Keratinocyte (primary cell): ENCODE results near the gene TYROBP. TPM values are rescaled to one million over a fixed set of nuclear protein-coding genes. Genes with fewer than 3 reads are reported as not detected.

Experiments
- DNase-seq: peaks from one replicate; pipeline ENCODE4 v3.0.0-alpha.2; 2011; ENCODE audit warnings: low read depth, missing footprints, low spot score
- FAIRE-seq: peaks from 2 replicates; lab custom pipeline; 2011; peaks lifted over from hg19 to GRCh38; lab: Jason Lieb, UNC
- H2AFZ ChIP-seq: 2 replicates; pipeline ENCODE4 v1.6.0; 2012; ENCODE audit warnings: low read length, control low read depth, inconsistent platforms; ENCODE audit not compliant: control insufficient read depth
- H3K27ac ChIP-seq: 2 replicates; pipeline ENCODE4 v1.5.1; 2011; ENCODE audit warnings: low read length; ENCODE audit not compliant: control insufficient read depth, insufficient read depth
- H3K27me3 ChIP-seq: 3 replicates; pipeline ENCODE4 v1.6.0; 2011; ENCODE audit warnings: low read length; ENCODE audit not compliant: control insufficient read depth, insufficient read depth; ENCODE audit errors: extremely low read depth
- H3K36me3 ChIP-seq, 2 experiments: 2 replicates in 1 of 2; 3 replicates in 1 of 2; pipeline ENCODE4 v1.5.1; 2011; ENCODE audit warnings: low read length in 2 of 2, mild to moderate bottlenecking in 1 of 2; ENCODE audit not compliant: control insufficient read depth in 2 of 2, insufficient read depth in 2 of 2; ENCODE audit errors: extremely low read depth in 1 of 2
- H3K4me1 ChIP-seq: 3 replicates; pipeline ENCODE4 v1.5.1; 2011; ENCODE audit warnings: low read length; ENCODE audit not compliant: control insufficient read depth, insufficient read depth; ENCODE audit errors: extremely low read depth
- H3K4me2 ChIP-seq: 3 replicates; pipeline ENCODE4 v1.6.0; 2011; ENCODE audit warnings: low read depth, low read length; ENCODE audit not compliant: control insufficient read depth, insufficient read depth; ENCODE audit errors: extremely low read depth
- H3K4me3 ChIP-seq, 3 experiments: fragments of 200-600 bp in 1 of 3; sonication (generic) in 1 of 3; 2 replicates in 2 of 3; 3 replicates in 1 of 3; pipeline ENCODE4 v1.5.1; 2011 to 2016; ENCODE audit warnings: low read length in 3 of 3, mild to moderate bottlenecking in 3 of 3, control low read depth in 2 of 3, inconsistent platforms in 1 of 3, low read depth in 1 of 3, mixed read lengths in 1 of 3, mixed run types in 1 of 3, moderate library complexity in 1 of 3; ENCODE audit not compliant: control insufficient read depth in 2 of 3, insufficient read depth in 2 of 3; ENCODE audit errors: extremely low read depth in 1 of 3
- H3K79me2 ChIP-seq: 2 replicates; pipeline ENCODE4 v1.6.0; 2012; ENCODE audit warnings: low read length; ENCODE audit not compliant: control insufficient read depth, insufficient read depth
- H3K9ac ChIP-seq: 3 replicates; pipeline ENCODE4 v1.6.0; 2011; ENCODE audit warnings: low read length; ENCODE audit not compliant: control insufficient read depth, insufficient read depth; ENCODE audit errors: extremely low read depth
- H3K9me1 ChIP-seq: 3 replicates; pipeline ENCODE4 v1.6.0; 2011; ENCODE audit warnings: low read length; ENCODE audit not compliant: control insufficient read depth, insufficient read depth; ENCODE audit errors: extremely low read depth
- H3K9me3 ChIP-seq: 2 replicates; pipeline ENCODE4 v1.5.1; 2012; ENCODE audit warnings: low read depth, low read length; ENCODE audit not compliant: control insufficient read depth
- H4K20me1 ChIP-seq: 3 replicates; pipeline ENCODE4 v1.6.0; 2011; ENCODE audit warnings: low read length; ENCODE audit not compliant: control insufficient read depth, insufficient read depth; ENCODE audit errors: extremely low read depth
- EZH2 ChIP-seq: IDR thresholded peaks from one replicate; pipeline ENCODE4 v1.6.1; 2012; ENCODE audit warnings: inconsistent platforms, mild to moderate bottlenecking, low read length, moderate library complexity
- dilution Hi-C: fragments of 300-500 bp; cut with MboI; formaldehyde crosslinking; loops from one replicate; pipeline ENCODE4 v1.7.0; 2020; ENCODE audit warnings: low sequenced_read_pairs; ENCODE audit not compliant: extremely low pct_ligation_motif_present
- polyA plus RNA-seq, 5 experiments: library from polyadenylated mRNA; depleted of rRNA in 3 of 5; stranded (reverse) in 3 of 5; stranded (forward) in 1 of 5; unstranded in 1 of 5; fragments of >200 nt; gene quantifications; 1 replicate in 1 of 5; 2 replicates in 3 of 5; 3 replicates in 1 of 5; pipeline versions ENCODE4 v1.2.1 to v1.2.3, GENCODE V29; 2011 to 2012; ENCODE audit warnings: missing spikeins in 2 of 5, low read depth in 1 of 5, low replicate concordance in 1 of 5
- TF ChIP-seq, protein P1 (sequence below), 3 experiments: IDR thresholded peaks in 1 of 3; conservative IDR thresholded peaks in 1 of 3; optimal IDR thresholded peaks in 1 of 3; 2 replicates in 2 of 3; 3 replicates in 1 of 3; pipeline versions ENCODE3 to v1.5.1; 2011; ENCODE audit warnings: low read length in 3 of 3, mild to moderate bottlenecking in 3 of 3, moderate library complexity in 2 of 3, control low read depth in 1 of 3, inconsistent platforms in 1 of 3; ENCODE audit not compliant: insufficient read depth in 2 of 3; ENCODE audit errors: extremely low read depth in 1 of 3

Gene TYROBP
- polyA plus RNA-seq, 1 donor (not counting 4 experiments of a cell fraction or from before 2014, with no cell fraction given), result not detected

DNA sequence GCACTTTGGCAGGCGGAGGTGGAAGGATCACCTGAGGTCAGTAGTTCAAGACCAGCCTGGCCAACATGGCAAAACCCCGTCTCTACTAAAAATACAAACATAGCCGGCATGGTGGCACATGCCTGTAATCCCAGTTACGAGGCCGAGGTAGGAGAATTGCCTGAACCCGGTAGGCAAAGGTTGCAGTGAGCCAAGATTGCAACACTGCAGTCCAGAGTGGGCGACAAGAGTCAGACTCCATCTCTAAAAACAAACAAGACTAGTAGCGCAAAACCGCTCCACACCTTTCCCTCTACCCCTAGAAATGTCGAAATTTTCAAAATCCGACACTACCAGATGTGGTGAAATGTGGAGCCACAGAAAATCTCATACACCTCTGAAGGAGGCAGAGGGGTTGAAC, 11.2 kb upstream of the TYROBP start:
- H3K9me1 ChIP-seq, result no peaks in the 10 kb centered on the region
- H3K27ac ChIP-seq, result no peak overlapping the region
- no peaks in the 10 kb centered on the region for H4K20me1 ChIP-seq
- no peak overlapping the region for H2AFZ ChIP-seq
- DNase-seq (no peak), FAIRE-seq (no peak)
- no peak overlapping the region for H3K9ac ChIP-seq
- no peaks in the 10 kb centered on the region for H3K79me2 ChIP-seq
- TF ChIP-seq, protein P1, sequence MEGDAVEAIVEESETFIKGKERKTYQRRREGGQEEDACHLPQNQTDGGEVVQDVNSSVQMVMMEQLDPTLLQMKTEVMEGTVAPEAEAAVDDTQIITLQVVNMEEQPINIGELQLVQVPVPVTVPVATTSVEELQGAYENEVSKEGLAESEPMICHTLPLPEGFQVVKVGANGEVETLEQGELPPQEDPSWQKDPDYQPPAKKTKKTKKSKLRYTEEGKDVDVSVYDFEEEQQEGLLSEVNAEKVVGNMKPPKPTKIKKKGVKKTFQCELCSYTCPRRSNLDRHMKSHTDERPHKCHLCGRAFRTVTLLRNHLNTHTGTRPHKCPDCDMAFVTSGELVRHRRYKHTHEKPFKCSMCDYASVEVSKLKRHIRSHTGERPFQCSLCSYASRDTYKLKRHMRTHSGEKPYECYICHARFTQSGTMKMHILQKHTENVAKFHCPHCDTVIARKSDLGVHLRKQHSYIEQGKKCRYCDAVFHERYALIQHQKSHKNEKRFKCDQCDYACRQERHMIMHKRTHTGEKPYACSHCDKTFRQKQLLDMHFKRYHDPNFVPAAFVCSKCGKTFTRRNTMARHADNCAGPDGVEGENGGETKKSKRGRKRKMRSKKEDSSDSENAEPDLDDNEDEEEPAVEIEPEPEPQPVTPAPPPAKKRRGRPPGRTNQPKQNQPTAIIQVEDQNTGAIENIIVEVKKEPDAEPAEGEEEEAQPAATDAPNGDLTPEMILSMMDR (optimal IDR thresholded peaks at IDR 0.05 in 1 of 3, IDR thresholded peaks at IDR 0.05 in 1 of 3, conservative IDR thresholded peaks at IDR 0.05 in 1 of 3; ENCODE audit: extremely low read depth in 1 of 3, insufficient read depth in 2 of 3, low read length in 3 of 3), result no peak
- no peak for TF ChIP-seq EZH2
- no peaks in the 10 kb centered on the region for H3K36me3 ChIP-seq
- H3K9me3 ChIP-seq, result no peaks in the 10 kb centered on the region
- H3K27me3 ChIP-seq, result no peaks in the 10 kb centered on the region
- H3K4me2 ChIP-seq, result no peak overlapping the region
- dilution Hi-C loops, result no loop called here
- no peak overlapping the region for H3K4me3 ChIP-seq
- no peaks in the 10 kb centered on the region for H3K4me1 ChIP-seq

DNA sequence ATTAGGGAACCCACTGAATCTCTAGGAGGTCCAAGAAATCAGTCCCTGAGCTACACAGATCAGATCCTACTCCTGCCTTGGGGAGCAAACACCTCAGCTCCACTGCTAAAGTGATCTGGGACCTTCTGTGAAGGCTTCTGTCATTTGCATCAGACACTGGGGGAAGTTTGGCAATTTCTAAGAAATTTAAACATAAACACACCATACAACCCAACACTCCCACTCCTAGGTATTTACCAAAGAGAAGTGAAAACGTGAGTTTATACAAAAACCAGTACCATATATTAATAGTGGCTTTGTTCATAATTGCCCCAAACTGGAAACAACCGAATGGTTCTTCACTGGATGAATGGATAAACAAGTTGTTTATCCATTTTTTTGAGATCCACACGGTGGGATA, 7.3 kb upstream of the TYROBP start:
- DNase-seq (no peak), FAIRE-seq (no peak)
- Histone ChIP-seq H3K27me3 (no peaks in the 10 kb centered on the region), H3K9me1 (no peaks in the 10 kb centered on the region), H3K27ac (no peak overlapping the region), H3K4me3 (no peak overlapping the region), H3K4me2 (no peak overlapping the region), H3K36me3 (no peaks in the 10 kb centered on the region), H3K4me1 (no peaks in the 10 kb centered on the region), H3K9me3 (no peaks in the 10 kb centered on the region), H3K9ac (no peak overlapping the region), H4K20me1 (no peaks in the 10 kb centered on the region), H3K79me2 (no peaks in the 10 kb centered on the region), H2AFZ (no peak overlapping the region)
- dilution Hi-C loops, result no loop called here
- TF ChIP-seq EZH2, result no peak
- TF ChIP-seq, protein P1 (optimal IDR thresholded peaks at IDR 0.05 in 1 of 3, IDR thresholded peaks at IDR 0.05 in 1 of 3, conservative IDR thresholded peaks at IDR 0.05 in 1 of 3; ENCODE audit: extremely low read depth in 1 of 3, insufficient read depth in 2 of 3, low read length in 3 of 3), result no peak
